Measurements from ENCODE around the gene ODAD3.

ODAD3 gene

GRCh38 chr19:11370744-11371143, 64.2 kb downstream of the ODAD3 start:
- Histone ChIP-seq H3K9me2 (replicated peaks; ENCODE audit: insufficient read depth, low read length) (no peaks in the 10 kb centered on the region), H3K36me3 (replicated peaks; ENCODE audit: insufficient read depth, low read length) (no peaks in the 10 kb centered on the region), H3F3A (ENCODE audit: insufficient read depth, low read length) (no peaks in the 10 kb centered on the region), H3K4me1 (ENCODE audit: low read length) (peaks cover 9% of the 10 kb centered on the region), H3K27me3 (replicated peaks; ENCODE audit: insufficient read depth, low read length) (no peaks in the 10 kb centered on the region), H4K20me1 (ENCODE audit: insufficient read depth, low read length) (no peaks in the 10 kb centered on the region), H3K79me2 (ENCODE audit: low read length) (peaks cover 8% of the 10 kb centered on the region), H3K9ac (ENCODE audit: low read length) (no peak overlapping the region), H2AFZ (ENCODE audit: low read length) (no peak overlapping the region), H3K4me3 (ENCODE audit: low read length) (no peak overlapping the region), H3K27ac (ENCODE audit: low read length) (no peak overlapping the region), H3K4me2 (ENCODE audit: low read depth, low read length) (no peak overlapping the region), H3K9me3 (replicated peaks; ENCODE audit: insufficient read depth, low read length) (no peaks in the 10 kb centered on the region)
- no peak for TF ChIP-seq EZH2phosphoT487 (IDR thresholded peaks at IDR 0.05; ENCODE audit: low read length)
- no peak for TF ChIP-seq EZH2 (optimal IDR thresholded peaks at IDR 0.05; ENCODE audit: low read depth, low read length)
- TF ChIP-seq CTCF (IDR thresholded peaks at IDR 0.05; ENCODE audit: low read length): no peak
- DNase-seq: no peak
